Muscle of back (tissue), 11 donors: Measurements from ENCODE around the gene DNAJC10. TPM values are rescaled to one million over a fixed set of nuclear protein-coding genes. Genes with fewer than 3 reads are reported as not detected.

Source experiments
- DNase-seq, 3 donors: peaks; one replicate each; pipeline versions ENCODE4 v3.0.0 to v3.0.0-alpha.2; 2013
- polyA plus RNA-seq, 10 donors: library from polyadenylated mRNA; unstranded; fragments of 120-200 nt; gene quantifications; one replicate each; pipeline ENCODE4 v1.2.1, GENCODE V29; 2013; ENCODE audit not compliant: insufficient read length in 10 of 10

The DNAJC10 gene
- polyA plus RNA-seq, 10 donors: 61.9 to 78.9 (median 69.5) TPM

DNA sequence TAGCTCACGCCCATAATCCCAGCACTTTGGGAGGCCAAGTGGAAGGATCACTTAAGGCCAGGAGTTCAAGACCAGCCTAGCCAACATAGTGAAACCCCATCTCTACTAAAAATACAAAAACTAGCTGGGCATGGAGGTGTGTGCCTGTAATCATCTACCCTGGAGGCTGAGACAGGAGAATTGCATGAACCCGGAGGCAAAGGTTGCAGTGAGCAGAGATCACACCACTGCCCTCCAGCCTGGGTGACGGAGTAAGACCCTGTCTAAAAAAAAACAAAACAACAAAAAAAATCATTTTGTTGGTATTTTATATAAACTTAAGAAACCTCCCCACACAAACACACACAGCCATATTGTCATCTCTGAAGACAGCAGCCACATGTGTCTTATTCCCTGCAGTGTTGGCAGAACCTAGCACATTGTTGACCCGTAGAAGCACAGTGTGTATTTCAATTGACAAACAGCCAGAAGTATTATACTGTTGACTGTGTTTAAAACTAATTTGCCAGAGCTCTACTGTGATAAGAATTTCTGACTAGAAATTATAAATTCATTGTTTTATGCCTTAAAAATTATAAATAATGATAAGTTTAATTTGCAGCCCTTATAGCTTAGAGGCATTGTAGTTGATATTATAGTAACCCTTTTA, 68.1 kb downstream of the DNAJC10 start:
- no peak for DNase-seq

DNA sequence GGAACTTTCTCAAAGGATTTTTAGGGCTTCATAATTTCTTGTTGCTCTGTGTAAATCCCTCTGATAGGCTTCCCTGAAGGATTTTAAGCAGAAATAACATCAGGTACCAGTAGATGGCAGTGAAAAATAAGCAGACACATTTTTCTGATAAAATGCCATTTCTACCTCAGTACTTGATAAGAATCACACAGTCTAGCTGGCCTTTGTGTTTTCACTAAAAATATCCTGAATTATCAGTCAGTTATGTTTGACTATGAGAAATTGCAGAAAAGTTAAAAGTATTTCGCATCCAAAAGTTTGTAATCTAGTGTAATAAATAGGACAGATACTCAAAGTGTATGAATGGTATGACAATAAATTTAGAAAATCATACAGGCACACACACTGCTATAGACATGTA, 68.7 kb downstream of the DNAJC10 start:
- DNase-seq: peak; percentile 8 to 44 (median 17)

DNA sequence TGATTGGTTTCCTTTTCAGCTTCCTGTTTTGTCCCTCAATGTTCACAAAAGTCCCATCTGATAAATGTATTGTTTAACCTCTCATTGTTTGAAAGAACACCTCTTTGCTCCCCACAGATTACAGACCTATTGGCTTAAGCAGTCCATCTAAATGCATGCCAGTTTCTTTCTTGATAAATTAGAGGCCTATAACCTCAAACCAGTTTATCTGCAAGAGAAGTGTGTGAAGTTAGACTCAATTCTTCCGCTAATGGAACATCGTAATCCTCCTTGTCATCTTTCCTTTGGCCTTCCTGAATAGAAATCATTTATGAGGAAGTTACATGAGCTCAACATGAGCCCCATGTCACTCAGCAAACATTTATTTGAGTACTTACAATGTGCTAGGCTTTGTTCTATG, 76.4 kb downstream of the DNAJC10 start:
- DNase-seq: no peak

DNA sequence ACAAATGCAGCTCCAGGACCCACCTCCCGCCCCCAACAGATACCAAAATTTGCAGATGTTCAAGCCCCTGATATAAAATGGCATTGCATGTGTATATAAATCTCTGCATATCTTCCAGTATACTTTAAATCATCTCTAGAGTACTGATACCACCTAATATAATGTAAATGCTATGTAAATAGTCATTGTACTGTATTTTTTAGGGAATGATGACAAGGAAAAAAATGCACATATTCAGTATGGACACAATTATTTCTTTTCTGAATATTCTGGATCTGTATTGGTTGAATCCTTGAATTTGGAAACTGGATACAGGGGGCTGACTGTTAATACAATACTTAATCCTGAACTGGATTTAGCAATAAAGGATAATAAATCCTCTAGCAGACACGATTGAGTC, 82.7 kb downstream of the DNAJC10 start:
- DNase-seq: no peak

DNA sequence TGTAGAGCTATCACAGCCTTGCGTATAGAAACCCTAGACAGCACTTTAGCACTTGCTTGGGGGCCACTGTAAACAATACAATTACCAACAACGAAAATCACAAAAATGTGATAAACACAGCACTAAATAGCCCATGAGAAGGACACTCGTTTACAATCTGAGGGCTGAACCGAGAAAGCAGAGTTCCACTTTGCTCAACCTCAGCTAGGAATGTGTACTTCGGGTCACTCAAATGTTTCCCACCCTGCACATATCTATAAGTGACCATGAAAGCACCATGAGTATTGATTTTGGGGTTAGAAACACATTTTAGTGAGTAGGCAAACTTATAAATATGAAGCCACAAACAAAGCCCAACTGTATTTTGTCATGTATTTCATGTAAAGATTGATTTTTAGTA, 88.1 kb downstream of the DNAJC10 start:
- DNase-seq: no peak

DNA sequence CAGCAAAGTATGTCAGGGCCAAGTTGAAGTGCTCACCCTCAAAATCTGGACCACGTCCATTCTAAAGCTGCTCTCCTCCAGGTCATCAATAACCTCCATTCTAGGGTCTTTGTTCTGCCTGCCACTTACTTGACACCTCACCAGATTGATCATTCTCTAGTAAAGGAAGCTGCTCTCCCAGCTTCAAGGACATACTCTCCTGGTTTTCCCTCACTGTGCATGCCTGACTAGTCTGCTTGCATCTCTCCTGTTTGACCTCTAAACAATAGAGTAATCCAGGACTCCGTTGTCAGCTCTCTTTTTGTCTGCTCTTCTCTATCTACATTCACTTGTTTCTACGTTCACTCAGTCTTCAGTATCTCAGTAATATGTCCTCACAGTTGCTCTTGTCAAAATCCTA, 91.3 kb downstream of the DNAJC10 start:
- DNase-seq: no peak

DNA sequence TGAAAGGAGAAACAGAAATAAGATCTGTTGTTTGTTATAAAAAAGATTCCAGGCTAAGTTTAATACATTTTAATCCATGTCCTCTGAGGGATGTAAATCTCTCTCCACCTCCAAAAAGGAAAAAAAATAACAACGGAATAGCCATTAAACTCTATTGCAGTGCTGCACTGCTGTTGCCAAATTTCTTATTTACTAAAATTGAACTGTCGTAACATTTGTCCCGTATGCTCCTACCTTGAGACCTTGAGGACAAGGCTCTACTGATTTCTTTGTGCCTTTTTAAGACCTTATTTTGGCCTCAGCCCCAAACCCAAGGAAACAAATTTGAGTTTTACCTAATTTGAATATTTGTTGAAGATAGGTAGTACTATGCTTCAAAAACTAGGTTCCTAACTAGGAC, 94.0 kb downstream of the DNAJC10 start:
- no peak for DNase-seq

DNA sequence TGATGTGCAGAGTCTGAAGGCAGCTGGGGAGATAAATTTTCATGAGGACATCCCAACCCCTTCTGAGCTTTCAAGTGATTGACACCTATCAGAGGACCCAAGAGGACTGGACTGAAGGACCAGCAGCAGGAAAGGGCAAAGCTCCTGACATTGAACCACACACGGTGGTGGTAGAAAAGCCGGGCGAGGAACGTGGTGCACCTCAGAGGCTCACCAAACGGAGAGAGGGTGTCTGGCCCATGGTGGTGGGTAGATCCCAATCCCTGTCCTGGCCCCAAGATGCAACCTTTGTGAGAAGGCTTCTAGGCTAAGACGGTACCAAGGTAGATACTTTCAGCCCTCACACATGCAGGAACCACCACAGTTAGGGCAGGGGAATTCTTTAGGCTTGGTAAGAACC, 98.3 kb downstream of the DNAJC10 start:
- no peak for DNase-seq

DNA sequence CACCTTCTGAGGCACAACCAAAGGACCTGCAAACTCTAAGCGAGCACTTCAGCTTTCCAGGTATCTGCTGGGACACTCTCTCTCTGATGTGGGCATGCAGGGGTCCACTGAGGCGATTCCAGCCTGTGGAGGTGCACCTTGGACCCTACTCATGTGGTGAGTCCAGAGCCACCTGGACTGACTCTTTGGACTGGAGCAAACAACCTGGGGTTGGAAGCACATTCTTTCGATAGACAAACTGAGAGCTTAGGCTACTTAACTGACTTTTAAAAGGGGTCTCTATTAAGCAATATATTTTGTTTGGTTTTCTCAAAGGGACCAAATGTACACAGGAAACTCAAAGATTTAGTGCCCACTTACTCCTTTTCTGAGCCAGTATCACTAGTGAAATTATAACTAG, 98.7 kb downstream of the DNAJC10 start:
- DNase-seq: no peak

DNA sequence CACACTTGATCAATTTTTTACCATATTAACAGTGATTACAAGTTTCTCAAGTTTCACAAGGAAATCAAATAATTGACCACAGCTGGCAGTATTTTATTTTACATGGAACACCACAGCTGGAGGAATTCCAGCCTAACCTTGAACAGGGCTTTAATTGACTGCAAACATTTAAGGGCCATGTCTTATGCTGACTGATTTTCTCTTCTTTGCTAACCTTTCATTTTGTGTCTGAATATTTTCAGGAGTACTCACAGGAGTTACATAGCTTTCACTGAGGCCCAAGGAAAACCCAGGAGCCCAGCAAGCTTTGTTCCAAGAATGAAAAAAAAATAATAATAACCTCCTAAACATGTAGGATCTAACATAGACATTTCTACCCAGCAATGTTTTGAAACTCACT, 100.8 kb downstream of the DNAJC10 start:
- no peak for DNase-seq

DNA sequence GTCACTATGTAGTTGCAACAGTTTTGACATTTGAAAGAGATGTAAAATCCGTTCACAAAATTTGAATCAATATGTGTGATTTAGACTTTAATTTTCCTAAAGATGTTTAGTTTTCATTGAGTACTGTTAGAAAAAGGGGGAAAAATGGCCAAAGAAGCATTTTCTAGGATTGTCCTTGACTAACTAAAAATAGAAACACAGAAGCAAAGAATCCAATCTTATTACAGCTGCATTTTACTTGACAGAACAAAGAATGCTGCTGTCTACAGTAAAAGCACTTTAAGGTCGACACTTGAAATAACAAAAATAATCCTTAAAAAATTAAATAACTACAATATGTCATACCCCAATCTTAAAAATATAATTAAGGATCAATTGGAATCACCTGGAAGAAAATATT, 101.5 kb downstream of the DNAJC10 start:
- DNase-seq: no peak

DNA sequence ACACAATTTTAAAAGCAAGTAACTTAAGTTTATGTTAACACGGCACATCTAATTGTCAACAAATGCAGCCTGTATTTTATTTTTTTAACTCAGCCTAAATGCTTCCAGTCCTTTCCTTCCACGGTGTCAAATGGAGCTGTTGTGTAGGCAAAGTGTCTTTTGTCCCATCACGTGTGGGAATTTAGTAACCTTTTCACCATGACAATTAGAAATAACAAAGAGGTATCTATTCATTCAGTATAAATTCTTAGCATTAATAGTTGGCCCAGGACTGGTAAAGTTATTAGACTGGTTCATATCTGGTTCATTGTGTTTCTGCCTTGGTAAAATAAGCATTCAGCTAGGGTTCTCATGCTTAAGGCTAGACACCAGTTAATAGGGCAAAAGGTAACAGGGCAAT, 102.4 kb downstream of the DNAJC10 start:
- DNase-seq: no peak

DNA sequence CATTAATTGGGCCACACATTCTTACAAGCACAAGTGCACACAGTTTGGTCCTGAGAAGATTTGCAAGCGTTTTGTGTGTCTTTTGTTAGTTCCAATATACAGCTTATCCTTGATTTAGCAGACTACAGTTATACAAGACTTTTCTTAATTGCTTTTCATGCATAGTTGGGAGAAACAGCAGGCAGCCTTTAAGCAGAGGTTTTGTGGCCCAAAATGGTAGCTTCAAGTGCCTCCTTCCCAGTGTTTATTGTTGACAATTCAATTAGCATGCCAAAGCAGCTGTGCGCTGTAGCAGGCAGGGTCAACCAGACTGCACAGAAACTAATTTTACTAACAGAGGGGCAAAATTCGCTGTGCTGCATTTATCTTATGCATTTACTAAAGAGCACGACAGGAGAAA, 102.9 kb downstream of the DNAJC10 start:
- peak in 1 of 3 donors; percentile 19 for DNase-seq

DNA sequence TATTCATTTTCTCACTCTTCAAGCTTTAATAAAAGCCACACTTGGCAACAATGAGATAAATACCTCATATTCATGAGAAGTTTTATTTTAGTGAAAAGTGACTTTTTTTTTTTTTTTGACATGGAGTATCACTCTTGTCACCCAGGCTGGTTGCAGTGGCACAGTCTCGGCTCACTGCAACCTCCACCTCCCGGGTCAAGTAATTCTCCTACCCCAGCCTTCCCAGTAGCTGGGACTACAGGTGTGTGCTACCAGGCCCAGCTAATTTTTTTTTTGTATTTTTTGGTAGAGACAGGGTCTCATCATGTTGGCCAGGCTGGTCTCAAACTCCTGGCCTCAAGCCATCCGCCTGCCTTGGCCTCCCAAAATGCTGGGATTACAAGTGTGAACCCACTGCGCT, 103.4 kb downstream of the DNAJC10 start:
- DNase-seq: no peak

DNA sequence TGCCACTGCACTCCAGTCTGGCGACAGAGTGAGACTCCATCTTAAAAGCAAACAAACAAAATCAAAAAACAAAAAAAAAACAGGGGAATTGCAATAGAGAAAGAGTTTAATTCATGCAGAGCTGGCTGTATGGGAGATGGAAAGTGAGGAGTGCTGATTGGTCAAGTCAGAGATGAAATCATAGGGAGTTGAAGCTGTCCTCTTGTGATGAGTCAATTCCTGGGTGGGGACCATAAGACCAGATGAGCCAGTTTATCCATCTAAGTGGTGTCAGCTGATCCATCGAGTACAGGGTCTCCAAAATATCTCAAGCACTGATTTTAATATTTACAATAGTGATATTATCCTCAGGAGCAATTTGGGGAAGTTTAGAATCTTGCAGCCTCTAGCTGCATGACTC, 105.1 kb downstream of the DNAJC10 start:
- DNase-seq: no peak

DNA sequence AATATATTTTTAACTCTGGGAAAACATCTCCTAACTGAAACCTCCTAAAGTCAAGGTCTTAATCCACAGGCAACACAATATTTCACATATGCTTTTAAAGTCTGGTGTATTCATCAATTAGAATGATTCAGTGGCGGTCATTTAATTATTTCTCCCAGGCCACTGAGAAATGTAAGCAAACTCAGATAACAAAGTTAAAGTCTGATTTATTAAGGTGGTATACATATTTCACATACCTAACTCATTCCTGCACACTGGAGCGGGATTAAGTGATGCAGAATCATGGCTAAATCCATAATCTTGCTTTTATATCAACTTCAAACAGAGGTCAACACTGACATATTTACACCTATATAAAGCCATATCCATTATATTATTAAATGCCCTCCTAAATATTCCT, 106.7 kb downstream of the DNAJC10 start:
- no peak for DNase-seq

DNA sequence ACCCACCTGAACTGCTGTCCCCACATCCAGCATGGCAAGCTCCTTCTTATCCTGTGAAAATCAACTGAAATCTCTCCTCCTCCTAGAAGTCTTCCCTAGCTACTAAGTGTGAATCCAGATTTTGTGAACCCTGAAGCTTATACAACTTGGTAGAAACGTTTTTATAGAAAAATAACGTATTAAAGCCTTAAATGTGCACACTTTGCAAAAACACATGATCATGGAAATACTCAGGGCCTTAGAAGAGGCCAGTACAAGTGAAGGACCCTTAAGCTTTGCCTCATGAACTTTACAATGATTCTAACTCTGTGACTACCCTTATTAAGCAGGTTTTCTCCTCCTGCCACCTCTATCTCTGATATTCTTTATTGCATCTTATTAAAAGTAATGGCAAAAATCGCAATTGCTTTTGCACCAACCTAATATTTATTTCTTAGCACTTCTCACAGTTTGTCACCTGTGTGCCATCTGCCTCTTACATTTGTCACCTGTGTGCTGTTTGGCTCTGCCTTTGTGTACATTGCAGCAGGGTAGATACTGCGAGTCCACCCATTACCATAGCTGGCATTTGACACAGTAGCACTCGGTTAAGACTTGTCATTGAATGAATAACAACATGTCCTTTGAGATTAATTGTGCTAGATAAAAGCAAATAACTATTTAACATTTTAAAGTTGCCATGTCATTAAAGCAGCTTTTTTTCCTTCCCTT, 108.2 kb downstream of the DNAJC10 start:
- DNase-seq: no peak

DNA sequence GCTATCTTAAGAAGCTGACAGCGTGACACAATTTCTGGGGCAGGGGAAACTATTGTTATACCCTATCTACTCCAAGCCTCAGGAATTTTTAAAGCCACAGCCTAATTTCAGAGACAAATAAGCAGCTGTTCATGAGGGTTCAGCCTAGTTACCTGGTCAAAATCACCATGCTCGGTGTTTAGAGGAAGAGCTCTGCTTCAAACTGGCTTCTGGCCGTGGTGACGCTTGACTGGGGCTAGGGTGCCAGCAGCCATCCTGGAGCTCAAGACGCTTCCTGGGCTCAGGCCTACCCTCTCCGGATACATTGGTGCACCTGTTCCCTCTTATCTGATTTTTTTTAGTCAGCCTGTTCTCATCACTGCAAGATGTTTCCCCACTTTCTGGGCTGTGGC, 108.7 kb downstream of the DNAJC10 start:
- DNase-seq: no peak

DNA sequence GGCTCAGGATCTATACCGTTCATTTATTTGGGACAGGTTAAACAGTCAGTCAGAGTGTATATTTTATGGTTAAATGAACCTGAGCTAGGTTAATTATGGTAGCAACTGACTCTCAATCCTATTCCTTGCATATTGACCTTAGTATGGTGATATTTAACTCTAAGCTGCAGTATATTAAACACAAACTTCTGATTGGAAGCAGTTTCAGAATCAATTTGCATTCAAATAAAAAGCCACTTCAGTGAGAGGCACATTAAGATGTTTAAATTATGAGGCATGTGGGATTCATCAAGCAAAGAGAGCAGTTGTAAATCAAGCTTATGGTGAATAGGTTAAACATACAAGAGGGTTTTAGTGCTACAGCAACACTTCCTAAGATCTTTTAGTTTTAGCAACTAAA, 110.0 kb downstream of the DNAJC10 start:
- no peak for DNase-seq

DNA sequence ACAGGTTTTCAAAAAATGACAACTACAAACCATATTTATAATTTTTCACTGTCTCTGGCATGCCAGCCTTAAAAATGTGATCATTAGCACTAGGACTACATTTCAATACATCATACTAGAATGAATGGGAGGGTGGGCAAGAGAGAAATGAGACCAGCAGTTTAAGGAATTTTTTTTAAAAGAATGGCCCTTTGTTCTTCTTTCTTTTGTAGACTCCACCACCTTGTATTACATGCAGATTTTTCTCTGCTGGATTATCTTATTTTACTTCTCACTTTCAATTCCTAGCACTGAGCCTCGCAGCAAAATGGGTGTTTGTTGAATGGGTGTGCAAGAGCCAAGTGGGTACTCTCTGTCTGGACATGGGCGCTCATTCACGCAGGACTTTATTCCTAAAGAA, 110.4 kb downstream of the DNAJC10 start:
- no peak for DNase-seq

DNA sequence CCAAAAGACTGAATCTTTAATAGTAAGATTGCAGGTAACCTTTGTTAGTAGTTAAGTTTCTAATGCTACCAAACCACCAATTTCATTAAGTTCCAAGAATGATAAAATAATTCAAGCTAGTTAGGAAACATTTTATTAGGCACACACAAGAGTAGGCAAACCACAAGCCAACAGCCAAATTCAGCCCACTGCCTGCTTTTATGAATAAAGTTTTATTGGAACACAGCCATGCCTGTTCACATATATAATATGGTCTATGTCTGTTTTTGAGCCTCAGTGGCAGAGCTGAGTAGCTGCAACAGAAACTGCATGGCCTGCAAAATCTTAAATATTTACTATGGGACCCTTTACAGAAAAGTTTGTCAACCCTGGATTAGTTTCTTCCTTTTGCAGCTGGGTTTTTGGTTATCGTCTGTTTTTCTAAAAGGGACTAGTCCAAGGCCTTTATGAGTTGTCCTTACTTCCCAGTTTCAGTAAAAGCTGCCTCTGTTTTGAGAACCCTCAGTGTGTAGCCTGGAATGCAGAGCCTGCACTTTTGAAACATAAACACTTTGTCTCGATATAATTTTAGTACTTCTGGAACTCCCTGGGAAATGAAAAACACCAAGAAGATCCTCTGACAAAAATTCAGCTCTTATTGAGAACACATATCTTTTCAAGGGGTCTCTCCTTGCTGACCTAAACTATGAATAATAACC, 111.3 kb downstream of the DNAJC10 start:
- DNase-seq: no peak

DNA sequence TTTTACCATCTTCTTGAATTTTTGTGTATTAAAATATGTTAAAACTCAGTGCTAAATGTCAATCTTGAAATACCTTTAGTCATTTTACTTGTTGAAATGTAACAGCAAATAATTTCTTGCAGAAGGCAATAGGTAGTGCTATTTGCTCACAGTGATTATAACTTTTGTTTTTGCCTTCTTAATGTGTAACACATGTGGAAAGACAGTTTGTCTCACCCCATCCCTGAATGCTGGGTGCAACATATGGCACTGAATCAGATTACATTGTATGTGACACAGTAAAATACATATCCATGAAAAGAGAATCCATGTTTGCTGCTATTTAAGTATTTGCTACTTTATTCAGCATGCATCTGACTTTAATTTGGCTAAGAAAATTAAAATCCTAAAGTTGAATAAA, 115.0 kb downstream of the DNAJC10 start:
- DNase-seq: no peak

DNA sequence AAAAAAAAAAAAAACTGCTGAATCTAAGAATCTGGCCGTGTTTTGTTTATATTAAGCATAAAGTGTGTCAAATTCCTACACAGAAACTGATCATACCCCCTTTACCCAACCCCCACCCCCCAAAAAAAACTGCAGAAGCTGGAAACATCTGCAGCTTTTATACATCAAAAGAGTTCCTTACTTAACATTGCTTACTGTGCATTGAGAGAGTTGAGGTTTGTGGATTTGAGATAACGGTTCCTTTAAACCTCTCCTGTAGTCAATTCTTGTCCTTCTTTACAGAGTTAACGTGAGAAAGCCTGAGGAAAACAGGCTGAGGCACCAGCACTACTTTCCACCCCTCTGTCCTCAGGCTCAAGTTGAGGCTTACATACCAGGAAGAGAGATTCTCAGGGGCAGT, 115.9 kb downstream of the DNAJC10 start:
- DNase-seq: no peak
